Measurements from ENCODE around the gene SMTNL2.

DNA sequence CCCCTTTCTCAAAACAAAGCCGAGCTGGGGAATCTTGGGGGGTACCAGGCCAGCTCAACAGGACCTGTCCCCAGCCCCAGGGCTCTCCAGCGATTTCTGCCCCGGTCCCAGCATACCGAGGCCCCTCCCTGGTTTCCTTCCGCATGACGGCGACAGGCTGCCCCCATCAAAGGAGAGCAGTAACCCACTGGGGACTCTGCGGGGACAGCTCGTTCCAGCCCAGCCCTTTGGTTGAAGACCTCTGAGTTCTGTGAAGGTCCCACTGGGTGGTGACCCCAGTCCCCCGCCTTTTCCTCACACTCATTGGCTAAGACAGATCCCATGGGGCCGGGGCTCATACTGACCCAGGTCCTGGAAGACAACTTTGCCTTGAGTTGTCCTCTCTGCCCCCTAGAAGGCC is 4.1 kb downstream of the SMTNL2 start:
- TF ChIP-seq, protein P1, sequence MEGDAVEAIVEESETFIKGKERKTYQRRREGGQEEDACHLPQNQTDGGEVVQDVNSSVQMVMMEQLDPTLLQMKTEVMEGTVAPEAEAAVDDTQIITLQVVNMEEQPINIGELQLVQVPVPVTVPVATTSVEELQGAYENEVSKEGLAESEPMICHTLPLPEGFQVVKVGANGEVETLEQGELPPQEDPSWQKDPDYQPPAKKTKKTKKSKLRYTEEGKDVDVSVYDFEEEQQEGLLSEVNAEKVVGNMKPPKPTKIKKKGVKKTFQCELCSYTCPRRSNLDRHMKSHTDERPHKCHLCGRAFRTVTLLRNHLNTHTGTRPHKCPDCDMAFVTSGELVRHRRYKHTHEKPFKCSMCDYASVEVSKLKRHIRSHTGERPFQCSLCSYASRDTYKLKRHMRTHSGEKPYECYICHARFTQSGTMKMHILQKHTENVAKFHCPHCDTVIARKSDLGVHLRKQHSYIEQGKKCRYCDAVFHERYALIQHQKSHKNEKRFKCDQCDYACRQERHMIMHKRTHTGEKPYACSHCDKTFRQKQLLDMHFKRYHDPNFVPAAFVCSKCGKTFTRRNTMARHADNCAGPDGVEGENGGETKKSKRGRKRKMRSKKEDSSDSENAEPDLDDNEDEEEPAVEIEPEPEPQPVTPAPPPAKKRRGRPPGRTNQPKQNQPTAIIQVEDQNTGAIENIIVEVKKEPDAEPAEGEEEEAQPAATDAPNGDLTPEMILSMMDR (IDR thresholded peaks at IDR 0.05), result no peak
- TF ChIP-seq POLR2A (IDR thresholded peaks at IDR 0.05), result no peak
- TF ChIP-seq POLR2AphosphoS5 (IDR thresholded peaks at IDR 0.05), result no peak
